ENCODE measurements around the gene VWA1.

- TF ChIP-seq, protein P1, sequence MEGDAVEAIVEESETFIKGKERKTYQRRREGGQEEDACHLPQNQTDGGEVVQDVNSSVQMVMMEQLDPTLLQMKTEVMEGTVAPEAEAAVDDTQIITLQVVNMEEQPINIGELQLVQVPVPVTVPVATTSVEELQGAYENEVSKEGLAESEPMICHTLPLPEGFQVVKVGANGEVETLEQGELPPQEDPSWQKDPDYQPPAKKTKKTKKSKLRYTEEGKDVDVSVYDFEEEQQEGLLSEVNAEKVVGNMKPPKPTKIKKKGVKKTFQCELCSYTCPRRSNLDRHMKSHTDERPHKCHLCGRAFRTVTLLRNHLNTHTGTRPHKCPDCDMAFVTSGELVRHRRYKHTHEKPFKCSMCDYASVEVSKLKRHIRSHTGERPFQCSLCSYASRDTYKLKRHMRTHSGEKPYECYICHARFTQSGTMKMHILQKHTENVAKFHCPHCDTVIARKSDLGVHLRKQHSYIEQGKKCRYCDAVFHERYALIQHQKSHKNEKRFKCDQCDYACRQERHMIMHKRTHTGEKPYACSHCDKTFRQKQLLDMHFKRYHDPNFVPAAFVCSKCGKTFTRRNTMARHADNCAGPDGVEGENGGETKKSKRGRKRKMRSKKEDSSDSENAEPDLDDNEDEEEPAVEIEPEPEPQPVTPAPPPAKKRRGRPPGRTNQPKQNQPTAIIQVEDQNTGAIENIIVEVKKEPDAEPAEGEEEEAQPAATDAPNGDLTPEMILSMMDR (IDR thresholded peaks at IDR 0.05): no peak
- TF ChIP-seq POLR2A (IDR thresholded peaks at IDR 0.05) (no peak), EP300 (IDR thresholded peaks at IDR 0.05) (no peak)
Observed at GRCh38 chr1:1398677-1399186, 36.8 kb upstream of the VWA1 start.
